ENCODE measurements around the gene CDC42EP2.

CDC42EP2 gene

GRCh38 chr11:65362966-65363365, 48.3 kb downstream of the CDC42EP2 start:
- DNase-seq, result no peak

- no peak for DNase-seq
Measured at GRCh38 chr11:65363770-65364169, 49.1 kb downstream of the CDC42EP2 start.

- no peak for DNase-seq
Measured at GRCh38 chr11:65366340-65366773, 51.7 kb downstream of the CDC42EP2 start.

- DNase-seq, result no peak
Measured at GRCh38 chr11:65370659-65371049, 56.0 kb downstream of the CDC42EP2 start.
